ENCODE measurements around the gene SLC5A1. TPM values are rescaled to one million over a fixed set of nuclear protein-coding genes. Genes with fewer than 3 reads are reported as not detected.

Gene SLC5A1
- total and polyA plus RNA-seq, 2 of the 13 experiments (the other 11 are each of a cell fraction or from before 2014, with no cell fraction given): not detected

DNA sequence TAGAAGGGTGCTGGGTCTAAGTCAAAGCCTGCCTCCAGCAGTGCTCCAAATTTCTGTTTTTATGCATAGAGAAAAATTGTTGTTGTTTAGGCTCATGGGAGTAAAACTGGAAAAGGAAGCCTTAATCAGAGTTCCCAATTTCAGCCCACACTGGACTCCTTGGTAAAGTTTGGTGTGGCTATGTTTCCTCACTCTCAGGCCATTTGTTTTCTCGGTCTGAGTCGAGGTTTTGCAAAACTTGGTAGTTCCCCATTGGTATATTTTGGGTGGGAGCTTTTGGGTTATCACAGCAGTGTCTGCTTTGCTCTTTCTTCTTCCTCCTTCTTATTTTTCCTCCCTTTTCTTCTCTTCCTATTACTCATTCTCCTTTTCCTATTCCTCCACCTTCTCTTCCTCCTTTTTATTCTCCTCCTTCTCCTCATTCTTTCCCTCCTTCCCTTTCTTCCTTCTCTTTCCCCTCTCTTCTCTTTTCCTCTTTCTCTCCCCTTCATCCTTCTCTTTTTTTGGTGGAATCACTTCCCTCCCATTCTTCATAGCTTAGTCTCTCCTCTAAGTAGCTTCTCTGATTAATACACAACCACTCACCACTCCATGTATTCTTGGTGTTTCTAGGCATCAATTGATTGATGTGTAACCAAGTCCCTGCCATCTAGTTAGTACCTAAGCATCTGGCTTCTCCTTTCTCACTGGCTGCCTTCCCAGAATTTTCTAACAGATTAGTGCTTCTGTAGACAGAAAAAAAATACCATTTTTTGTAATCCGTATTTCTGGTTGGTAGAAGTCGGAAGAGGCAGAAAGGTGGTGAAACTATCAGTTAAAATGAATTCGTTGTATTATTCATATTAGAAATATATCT is 10.1 kb downstream of the SLC5A1 start (continued):
- TF ChIP-seq, protein P1, sequence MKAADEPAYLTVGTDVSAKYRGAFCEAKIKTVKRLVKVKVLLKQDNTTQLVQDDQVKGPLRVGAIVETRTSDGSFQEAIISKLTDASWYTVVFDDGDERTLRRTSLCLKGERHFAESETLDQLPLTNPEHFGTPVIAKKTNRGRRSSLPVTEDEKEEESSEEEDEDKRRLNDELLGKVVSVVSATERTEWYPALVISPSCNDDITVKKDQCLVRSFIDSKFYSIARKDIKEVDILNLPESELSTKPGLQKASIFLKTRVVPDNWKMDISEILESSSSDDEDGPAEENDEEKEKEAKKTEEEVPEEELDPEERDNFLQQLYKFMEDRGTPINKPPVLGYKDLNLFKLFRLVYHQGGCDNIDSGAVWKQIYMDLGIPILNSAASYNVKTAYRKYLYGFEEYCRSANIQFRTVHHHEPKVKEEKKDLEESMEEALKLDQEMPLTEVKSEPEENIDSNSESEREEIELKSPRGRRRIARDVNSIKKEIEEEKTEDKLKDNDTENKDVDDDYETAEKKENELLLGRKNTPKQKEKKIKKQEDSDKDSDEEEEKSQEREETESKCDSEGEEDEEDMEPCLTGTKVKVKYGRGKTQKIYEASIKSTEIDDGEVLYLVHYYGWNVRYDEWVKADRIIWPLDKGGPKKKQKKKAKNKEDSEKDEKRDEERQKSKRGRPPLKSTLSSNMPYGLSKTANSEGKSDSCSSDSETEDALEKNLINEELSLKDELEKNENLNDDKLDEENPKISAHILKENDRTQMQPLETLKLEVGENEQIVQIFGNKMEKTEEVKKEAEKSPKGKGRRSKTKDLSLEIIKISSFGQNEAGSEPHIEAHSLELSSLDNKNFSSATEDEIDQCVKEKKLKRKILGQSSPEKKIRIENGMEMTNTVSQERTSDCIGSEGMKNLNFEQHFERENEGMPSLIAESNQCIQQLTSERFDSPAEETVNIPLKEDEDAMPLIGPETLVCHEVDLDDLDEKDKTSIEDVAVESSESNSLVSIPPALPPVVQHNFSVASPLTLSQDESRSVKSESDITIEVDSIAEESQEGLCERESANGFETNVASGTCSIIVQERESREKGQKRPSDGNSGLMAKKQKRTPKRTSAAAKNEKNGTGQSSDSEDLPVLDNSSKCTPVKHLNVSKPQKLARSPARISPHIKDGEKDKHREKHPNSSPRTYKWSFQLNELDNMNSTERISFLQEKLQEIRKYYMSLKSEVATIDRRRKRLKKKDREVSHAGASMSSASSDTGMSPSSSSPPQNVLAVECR (CRISPR knock-in tag; IDR thresholded peaks at IDR 0.05; ENCODE audit: borderline replicate concordance): no peak
- TF ChIP-seq, protein P2, sequence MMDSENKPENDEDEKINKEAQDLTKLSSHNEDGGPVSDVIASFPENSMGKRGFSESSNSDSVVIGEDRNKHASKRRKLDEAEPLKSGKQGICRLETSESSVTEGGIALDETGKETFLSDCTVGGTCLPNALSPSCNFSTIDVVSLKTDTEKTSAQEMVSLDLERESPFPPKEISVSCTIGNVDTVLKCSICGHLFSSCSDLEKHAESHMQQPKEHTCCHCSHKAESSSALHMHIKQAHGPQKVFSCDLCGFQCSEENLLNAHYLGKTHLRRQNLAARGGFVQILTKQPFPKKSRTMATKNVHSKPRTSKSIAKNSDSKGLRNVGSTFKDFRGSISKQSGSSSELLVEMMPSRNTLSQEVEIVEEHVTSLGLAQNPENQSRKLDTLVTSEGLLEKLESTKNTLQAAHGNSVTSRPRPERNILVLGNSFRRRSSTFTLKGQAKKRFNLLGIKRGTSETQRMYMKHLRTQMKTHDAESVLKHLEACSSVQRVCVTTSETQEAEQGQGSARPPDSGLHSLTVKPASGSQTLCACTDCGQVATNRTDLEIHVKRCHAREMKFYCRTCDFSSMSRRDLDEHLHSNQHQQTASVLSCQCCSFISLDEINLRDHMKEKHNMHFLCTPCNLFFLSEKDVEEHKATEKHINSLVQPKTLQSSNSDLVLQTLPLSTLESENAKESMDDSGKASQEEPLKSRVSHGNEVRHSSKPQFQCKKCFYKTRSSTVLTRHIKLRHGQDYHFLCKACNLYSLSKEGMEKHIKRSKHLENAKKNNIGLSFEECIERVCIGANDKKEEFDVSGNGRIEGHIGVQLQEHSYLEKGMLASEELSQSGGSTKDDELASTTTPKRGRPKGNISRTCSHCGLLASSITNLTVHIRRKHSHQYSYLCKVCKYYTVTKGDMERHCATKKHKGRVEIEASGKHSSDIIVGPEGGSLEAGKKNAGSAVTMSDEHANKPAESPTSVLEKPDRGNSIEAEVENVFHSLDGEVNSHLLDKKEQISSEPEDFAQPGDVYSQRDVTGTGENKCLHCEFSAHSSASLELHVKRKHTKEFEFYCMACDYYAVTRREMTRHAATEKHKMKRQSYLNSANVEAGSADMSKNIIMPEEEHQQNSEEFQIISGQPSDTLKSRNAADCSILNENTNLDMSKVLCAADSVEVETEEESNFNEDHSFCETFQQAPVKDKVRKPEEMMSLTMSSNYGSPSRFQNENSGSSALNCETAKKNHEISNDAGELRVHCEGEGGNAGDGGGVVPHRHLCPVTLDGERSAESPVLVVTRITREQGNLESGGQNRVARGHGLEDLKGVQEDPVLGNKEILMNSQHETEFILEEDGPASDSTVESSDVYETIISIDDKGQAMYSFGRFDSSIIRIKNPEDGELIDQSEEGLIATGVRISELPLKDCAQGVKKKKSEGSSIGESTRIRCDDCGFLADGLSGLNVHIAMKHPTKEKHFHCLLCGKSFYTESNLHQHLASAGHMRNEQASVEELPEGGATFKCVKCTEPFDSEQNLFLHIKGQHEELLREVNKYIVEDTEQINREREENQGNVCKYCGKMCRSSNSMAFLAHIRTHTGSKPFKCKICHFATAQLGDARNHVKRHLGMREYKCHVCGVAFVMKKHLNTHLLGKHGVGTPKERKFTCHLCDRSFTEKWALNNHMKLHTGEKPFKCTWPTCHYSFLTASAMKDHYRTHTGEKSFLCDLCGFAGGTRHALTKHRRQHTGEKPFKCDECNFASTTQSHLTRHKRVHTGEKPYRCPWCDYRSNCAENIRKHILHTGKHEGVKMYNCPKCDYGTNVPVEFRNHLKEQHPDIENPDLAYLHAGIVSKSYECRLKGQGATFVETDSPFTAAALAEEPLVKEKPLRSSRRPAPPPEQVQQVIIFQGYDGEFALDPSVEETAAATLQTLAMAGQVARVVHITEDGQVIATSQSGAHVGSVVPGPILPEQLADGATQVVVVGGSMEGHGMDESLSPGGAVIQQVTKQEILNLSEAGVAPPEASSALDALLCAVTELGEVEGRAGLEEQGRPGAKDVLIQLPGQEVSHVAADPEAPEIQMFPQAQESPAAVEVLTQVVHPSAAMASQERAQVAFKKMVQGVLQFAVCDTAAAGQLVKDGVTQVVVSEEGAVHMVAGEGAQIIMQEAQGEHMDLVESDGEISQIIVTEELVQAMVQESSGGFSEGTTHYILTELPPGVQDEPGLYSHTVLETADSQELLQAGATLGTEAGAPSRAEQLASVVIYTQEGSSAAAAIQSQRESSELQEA (CRISPR knock-in tag; IDR thresholded peaks at IDR 0.05; ENCODE audit: not compliant biosample characterization): no peak
- TF ChIP-seq SP4 (CRISPR knock-in tag; IDR thresholded peaks at IDR 0.05): no peak
- TF ChIP-seq YY1 (IDR thresholded peaks at IDR 0.05; ENCODE audit: insufficient read depth, insufficient replicate concordance, low read depth, low read length): no peak
- TF ChIP-seq JUND (CRISPR knock-in tag; IDR thresholded peaks at IDR 0.05): no peak
- no peak for TF ChIP-seq ELF1 (CRISPR knock-in tag; IDR thresholded peaks at IDR 0.05)
- TF ChIP-seq ASH2L (IDR thresholded peaks at IDR 0.05; ENCODE audit: insufficient read length, low read depth, low read length): no peak
- TF ChIP-seq, protein P3, sequence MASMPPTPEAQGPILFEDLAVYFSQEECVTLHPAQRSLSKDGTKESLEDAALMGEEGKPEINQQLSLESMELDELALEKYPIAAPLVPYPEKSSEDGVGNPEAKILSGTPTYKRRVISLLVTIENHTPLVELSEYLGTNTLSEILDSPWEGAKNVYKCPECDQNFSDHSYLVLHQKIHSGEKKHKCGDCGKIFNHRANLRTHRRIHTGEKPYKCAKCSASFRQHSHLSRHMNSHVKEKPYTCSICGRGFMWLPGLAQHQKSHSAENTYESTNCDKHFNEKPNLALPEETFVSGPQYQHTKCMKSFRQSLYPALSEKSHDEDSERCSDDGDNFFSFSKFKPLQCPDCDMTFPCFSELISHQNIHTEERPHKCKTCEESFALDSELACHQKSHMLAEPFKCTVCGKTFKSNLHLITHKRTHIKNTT (CRISPR knock-in tag; IDR thresholded peaks at IDR 0.05): no peak

Measured in HepG2 (cell line).